COLO668 (cell line): ENCODE data around the gene NEDD9.

Experiments used
- DNase-seq: peaks from one replicate; lab custom pipeline; 2025; ENCODE audit not compliant: unreplicated experiment; lab: John Stamatoyannopoulos, UW

Gene NEDD9

GRCh38 chr6:11235062-11235461, 2.6 kb upstream of the NEDD9 start:
- no peak for DNase-seq

- DNase-seq, result no peak
These were observed 1.5 kb upstream of the NEDD9 start for GRCh38 chr6:11233673-11234573.

GRCh38 chr6:11232770-11233626, 530 bp upstream of the NEDD9 start:
- DNase-seq, result no peak

GRCh38 chr6:11231564-11232192, 790 bp downstream of the NEDD9 start:
- no peak for DNase-seq

- DNase-seq, result no peak
These were observed 1.4 kb downstream of the NEDD9 start for GRCh38 chr6:11231108-11231463.

- no peak for DNase-seq
These were observed 2.0 kb downstream of the NEDD9 start for GRCh38 chr6:11230158-11231107.

- no peak for DNase-seq
These were observed 2.8 kb downstream of the NEDD9 start for GRCh38 chr6:11229655-11230046.

- DNase-seq, result no peak
These were observed 3.4 kb downstream of the NEDD9 start for GRCh38 chr6:11228935-11229654.

GRCh38 chr6:11227698-11228097, 4.8 kb downstream of the NEDD9 start:
- DNase-seq, result no peak

GRCh38 chr6:11226005-11226404, 6.5 kb downstream of the NEDD9 start:
- no peak for DNase-seq

GRCh38 chr6:11224966-11225463, 7.5 kb downstream of the NEDD9 start:
- DNase-seq, result no peak

GRCh38 chr6:11224252-11224965, 8.1 kb downstream of the NEDD9 start:
- no peak for DNase-seq

GRCh38 chr6:11223286-11223864, 9.1 kb downstream of the NEDD9 start:
- DNase-seq, result no peak

GRCh38 chr6:11222385-11223277, 9.8 kb downstream of the NEDD9 start:
- DNase-seq, result no peak

- DNase-seq, result no peak
These were observed 10.7 kb downstream of the NEDD9 start for GRCh38 chr6:11221623-11222384.

- DNase-seq, result no peak
These were observed 13.1 kb downstream of the NEDD9 start for GRCh38 chr6:11219400-11219834.
